Measurements from ENCODE around the gene SLC47A2. TPM values are rescaled to one million over a fixed set of nuclear protein-coding genes. Genes with fewer than 3 reads are reported as not detected.

The SLC47A2 gene
- total RNA-seq (2022; extraction: Qiagen RNA extraction; ENCODE audit: low read depth): 0.06 to 0.16 TPM (median 0.14 TPM) in 5 replicates

GRCh38 chr17:19716108-19717030 is at the start of gene SLC47A2:
SLC47A2 (minus strand) TSS chr17:19716584; CDS start chr17:19716555, 29 bp downstream.

DNA sequence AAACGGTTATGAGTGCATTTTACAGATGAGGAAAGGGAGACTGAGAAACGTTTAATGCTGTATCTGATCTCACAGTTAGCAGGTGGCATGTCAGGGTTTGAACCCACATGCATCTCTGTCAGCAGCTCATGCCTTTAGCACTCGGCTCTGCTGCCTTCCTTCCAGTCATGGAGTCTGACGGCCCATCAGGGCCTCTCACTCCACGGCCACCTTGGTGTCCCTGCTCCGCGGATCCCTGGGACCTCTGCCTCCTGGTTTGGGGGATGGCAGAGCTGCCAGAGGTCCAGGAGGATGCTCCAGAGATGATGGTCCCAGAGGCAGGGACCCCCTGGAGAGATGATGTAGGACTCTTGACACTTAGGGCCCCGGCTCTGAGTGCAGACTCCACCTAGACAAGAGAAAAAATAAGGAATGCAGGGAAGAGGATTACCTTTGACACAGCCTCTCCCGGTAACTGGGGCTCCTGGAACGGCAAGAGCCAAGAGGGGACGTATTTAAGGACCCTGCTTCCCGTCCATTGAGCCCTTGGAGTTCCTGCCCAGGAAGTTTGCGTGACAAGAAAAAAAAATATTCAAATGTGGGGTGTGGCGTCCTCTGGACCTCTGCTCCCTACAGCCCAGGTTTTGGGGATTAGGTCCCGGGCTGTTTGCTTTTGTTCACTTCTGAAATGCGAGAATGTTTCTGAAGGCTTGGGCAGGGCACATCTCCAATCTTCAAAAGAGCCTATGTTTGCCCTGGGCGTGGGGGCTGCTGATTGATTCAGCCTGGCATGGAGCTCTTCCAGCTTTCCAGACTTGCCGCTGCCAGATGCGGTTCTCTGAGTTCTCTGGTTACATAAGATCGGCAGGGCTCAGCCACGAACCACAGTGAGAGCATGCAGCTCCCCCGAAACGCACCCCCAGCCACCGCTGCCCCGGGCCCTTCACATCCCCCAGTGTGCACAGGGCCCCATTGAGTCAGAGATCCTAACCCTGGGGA is 31.7 kb upstream of the SLC47A2 start, which contains the start of gene ALDH3A1:
Gene ALDH3A1, minus strand, starts transcription at position 470 of the 978 bp plus-strand sequence. CDS start 3,169 bp downstream, outside the sequence.

DNA sequence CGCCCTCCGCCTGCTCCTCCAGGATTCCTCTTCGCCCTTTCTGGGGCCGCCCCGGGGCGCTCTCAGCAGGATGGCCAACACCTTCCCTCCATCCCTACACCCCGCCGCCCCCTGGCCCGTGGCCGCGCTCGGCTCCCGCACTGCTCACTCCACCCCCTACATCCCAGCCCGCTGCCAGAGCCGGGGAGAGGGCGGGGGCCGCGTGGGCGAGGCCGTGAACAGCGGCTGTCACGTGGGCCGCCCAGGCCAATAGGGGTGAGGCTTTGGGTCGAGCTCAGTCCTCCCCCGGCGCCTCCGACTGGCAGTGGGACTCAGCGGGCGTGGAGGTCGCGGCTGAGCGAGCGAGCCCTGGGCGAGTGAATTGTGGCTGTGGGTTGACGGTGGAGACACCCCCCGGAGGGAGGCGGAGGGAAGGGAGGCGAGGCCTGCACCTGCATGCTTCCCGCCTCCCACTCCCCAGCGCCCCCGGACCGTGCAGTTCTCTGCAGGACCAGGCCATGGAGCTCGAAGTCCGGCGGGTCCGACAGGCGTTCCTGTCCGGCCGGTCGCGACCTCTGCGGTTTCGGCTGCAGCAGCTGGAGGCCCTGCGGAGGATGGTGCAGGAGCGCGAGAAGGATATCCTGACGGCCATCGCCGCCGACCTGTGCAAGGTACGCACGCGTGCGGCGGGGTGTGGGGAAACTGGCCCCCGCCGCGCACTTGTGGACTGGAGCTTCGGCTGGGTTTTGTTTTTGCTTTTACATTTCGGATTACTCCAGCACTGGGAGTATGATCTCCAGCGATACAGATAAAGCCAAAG is 67.7 kb downstream of the SLC47A2 start, which contains the start of gene ALDH3A2:
Gene ALDH3A2, plus strand, starts transcription at position 277 of the 799 bp plus-strand sequence. Its CDS starts 221 bp downstream, at position 498.

Other genes with a start within 250 kb of the SLC47A2 start
- 22.8 to 25.1 TPM (median 23.9 TPM) in 5 replicates for gene SLC47A1, start 182.7 kb downstream of the SLC47A2 start, total RNA-seq (2022; extraction: Qiagen RNA extraction; ENCODE audit: low read depth)
- 152 to 175 TPM (median 165 TPM) in 5 replicates for gene ALDH3A2, start 67.8 kb downstream of the SLC47A2 start, total RNA-seq (2022; extraction: Qiagen RNA extraction; ENCODE audit: low read depth)
- 792 to 1,155 TPM (median 821 TPM) in 5 replicates for gene ALDH3A1, start 31.7 kb upstream of the SLC47A2 start, total RNA-seq (2022; extraction: Qiagen RNA extraction; ENCODE audit: low read depth)
- 10.2 to 16.2 TPM (median 13.4 TPM) in 5 replicates for gene ULK2, start 151.4 kb upstream of the SLC47A2 start, total RNA-seq (2022; extraction: Qiagen RNA extraction; ENCODE audit: low read depth)

Data from A549 treated with CpdA at 1 μM for 4 hours (cell line).